CD4-positive, alpha-beta T cell treated with Interleukin-21 for 1 hour (primary cell): ENCODE data around the gene CACNG5.
"Not testable (repeated sequence)": the region's sequence is repeated elsewhere in the genome, so short reads cannot be mapped to it uniquely, and the experiment has no call there.

ENCODE experiments used
- DNase-seq: peaks from one replicate; pipeline ENCODE4 v3.0.0-alpha.2; 2020

Gene CACNG5

DNA sequence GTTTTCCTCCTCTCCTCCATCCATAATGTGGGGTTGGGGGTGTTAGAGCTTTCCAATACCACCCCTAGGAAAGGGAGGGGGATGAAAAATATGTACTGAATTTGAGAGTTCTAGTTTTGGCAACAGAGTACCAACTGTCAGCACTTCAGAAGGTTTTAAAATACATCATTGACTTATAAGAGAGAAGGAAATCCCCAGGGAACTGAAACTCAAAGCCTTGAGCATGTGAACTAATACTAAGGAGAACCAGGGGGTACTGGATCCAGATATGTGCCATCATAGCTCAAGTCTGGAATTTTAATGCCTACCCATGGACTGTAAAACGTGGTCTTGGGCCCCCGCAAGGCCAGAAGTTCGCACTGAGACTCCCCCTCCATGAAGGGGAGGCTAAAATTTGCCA lies 15.8 kb downstream of the CACNG5 start:
- no peak for DNase-seq

GRCh38 chr17:66855204-66855603 lies 20.3 kb downstream of the CACNG5 start:
- peak; percentile 5 for DNase-seq

DNA sequence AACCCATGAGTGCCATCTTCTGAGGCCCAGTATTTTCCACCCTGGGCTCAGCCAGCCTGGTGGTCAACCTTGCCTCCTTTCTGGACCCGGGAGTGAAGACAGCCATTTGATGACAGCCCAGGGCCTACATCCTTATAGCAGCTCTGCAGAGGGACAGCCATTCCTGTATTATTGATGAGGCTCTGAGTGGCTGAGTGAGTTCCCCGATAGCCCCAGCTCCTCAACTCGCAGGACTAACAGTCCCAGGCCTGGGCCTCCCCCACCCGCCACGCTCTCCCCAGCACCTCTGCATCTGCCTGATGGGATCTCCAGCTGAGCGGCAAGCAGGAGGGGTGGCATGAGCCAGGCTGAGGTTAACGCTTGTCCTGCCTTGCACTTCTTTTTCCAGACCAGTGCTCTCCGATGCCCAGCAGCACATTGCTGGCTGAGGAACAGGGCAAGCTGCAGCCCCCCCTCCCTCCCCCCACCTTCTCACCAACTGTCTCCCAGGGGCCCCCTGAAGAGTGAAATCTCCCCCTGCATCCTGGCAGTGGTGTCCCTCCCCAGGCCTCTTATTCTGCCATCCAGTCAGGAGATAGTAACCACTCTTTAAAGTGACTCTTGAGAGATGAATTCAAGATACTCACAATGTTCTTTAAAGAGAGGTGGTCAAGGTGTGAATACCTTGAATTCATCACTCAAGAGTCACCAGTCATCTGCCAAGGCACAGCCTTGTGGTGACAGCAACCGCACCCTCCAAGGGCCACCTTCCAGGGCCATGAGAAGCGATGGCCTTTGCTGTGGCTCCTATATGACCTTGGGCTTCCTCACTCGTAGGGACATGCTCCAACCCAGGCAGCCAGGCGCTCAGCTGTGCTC lies 23.5 kb downstream of the CACNG5 start:
- DNase-seq, result no peak

- no peak for DNase-seq
These were observed 24.4 kb downstream of the CACNG5 start for GRCh38 chr17:66859353-66859752.

- DNase-seq, result no peak
These were observed 25.3 kb downstream of the CACNG5 start for GRCh38 chr17:66860204-66860603.

DNA sequence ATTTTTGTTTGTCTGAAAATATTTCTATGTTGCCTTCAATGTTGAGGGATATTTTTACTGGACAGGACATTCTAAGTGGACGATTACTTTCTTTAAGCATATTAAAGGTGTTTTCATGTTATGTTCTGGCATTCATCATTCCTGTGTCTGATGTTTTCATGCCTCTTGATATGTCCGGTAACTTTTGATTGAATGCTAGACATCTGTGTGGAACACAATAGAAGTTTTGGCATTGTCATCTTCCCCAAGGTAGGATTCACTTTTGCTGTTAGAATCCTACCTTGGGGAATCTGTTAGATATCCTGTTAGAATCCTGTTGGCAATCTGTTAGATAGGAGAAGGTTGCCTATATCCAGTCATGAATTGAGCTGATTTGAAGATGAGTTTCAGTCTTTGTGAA lies 28.9 kb downstream of the CACNG5 start:
- no peak for DNase-seq

DNA sequence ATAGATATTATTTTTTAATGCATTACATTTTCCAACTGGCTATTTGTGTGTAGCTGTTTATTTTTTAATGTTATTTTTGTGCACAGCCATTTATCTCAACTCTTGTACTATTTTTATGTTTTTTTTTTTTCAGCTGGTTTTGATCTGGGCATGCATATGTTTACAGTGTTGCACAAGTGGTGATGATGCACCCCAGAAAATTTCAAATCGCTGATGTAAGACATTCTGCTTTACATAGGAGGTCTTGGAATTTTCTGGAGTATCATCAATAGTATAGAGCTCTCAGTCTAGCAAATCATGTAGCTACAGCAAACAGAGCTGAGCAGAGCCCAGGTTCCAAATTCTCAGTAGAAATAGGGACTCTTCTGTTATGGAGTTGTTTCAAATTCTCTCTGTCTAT lies 30.2 kb downstream of the CACNG5 start:
- DNase-seq, result no peak

DNA sequence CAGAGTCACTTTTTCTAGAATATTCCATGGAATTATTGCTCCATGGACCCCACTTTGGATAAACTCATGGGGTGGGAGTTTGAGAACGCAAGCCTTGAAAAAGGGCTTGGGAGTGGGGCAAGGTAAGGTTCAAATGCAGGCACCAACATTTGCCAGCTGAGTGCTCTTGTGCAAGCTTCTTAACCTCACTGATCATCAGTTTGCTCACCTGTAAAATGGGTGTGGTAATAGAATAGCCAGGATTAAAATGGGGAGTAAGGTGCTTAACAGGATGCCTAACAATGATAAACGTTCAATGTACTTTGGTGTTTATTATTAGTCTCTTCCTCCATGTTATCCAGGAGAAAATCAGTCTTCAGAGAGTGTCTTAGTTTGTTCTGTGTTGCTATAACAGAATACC lies 39.0 kb downstream of the CACNG5 start:
- no peak for DNase-seq

DNA sequence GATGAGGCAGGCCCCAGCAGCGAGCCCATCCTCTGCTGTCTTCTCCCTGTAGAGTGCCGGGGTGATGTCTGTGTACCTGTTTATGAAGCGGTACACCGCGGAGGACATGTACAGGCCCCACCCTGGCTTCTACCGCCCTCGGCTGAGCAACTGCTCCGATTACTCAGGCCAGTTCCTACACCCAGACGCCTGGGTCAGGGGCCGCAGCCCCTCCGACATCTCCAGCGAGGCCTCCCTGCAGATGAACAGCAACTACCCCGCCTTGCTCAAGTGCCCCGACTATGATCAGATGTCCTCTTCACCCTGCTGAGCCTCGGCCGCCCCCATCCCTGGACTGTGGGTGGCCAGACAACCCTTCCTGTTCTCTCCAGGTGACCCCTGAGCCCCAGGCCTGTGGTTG lies 50.0 kb downstream of the CACNG5 start:
- no peak for DNase-seq

GRCh38 chr17:66885417-66885816 lies 50.5 kb downstream of the CACNG5 start:
- DNase-seq, result no peak

- no peak for DNase-seq
These were observed 54.7 kb downstream of the CACNG5 start for GRCh38 chr17:66889480-66890230.

DNA sequence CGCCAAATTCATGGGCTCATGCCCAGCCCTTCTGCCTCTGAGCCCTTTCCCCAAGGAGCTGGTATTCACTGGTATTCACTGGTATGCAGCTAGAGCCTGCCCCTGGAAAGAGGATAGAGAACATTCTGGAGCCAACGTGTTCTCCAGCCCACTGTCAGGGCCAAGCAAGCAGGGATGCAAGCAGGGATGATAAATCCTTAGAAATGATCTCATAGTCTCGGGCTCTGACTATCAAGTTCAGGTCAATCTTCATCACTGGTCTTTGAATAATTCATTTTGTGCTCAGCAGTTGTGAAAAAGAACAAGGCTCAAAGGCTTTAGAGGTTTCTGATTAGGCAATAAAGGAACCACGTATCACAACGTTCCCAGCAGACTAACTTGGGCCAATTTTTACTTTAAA lies 57.3 kb downstream of the CACNG5 start:
- no peak for DNase-seq

GRCh38 chr17:66893382-66893781 lies 58.5 kb downstream of the CACNG5 start:
- no peak for DNase-seq

- DNase-seq, result no peak
These were observed 58.9 kb downstream of the CACNG5 start for GRCh38 chr17:66893863-66894262.

DNA sequence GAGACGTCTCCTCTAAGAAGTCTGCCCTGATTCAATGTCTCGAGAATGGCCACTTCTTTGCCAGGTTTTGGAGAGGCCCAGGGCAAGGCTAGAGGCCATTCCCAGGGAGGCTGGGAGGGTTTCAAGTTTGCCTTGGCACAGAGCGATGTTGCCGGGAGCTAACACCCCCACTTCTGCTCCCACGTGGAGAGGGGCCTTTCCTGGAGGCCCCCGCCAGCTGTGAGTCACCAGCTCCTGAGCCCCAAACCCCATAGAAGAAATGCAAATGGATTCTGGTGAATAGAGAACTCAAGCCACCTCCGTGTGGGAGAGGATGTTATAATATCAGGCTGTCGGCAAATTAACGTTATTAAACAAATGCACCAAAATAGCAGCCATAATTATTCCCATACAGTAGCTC lies 62.2 kb downstream of the CACNG5 start:
- DNase-seq, result no peak

DNA sequence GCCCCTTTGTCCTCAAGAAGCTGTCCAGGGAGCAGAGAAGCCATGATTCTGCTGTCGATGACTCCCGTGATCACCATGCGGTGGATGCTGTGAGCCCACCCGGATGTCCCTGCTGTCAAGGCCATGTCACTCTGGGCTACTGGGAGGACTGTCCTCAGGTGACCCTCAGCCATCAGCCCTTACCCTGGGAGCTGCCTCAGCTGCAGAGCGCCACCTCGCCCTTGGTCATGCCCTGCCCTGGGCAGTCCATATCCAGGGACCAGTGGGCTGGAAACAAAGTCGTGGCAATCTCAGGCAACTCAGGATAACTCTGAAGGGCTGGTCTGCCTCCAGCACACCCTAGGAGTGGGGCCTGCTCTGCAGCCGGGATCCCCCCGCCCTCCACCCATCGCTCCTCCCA lies 63.6 kb downstream of the CACNG5 start:
- DNase-seq, result no peak

DNA sequence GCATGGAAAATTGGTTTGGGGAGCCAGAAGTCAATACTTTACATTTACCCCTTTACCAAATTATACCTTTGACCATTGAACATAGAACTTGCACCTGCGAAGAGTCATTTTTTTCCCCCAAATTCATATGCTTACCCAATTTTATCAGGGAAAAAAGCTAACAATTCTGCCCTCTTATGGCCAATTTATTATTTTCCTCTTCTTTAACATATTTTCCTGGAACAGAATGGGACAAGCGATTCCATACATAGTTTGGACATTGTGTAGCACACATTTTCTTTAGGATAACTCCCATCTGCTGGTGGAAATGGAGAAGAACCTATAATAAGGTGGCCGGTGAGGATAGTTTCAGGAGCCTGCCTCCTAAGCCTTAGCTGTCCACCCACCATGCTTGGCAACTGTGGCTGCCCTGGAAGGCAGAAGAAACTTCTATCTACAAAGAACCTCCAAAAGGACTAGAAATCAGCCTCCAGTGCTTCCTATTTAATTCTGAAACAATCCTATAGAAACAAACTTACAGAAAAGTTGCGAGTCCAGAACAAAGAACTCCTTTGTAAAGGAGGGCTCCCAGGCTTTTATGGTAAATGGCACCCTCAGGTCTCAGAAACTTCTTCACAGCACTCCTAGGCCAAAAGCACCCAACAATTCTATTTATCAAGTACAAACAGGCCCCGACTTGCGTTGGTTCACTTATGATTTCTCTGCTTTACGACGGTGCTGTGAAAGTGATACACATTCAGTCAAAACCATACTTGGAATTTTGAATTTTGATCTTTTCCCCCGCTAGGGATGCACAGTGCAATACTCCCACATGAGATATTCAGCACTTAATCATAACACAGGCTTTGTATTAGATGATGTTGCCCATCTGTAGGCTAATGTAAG lies 65.5 kb downstream of the CACNG5 start:
- DNase-seq, result no peak

- DNase-seq, result not testable (repeated sequence)
These were observed 68.4 kb downstream of the CACNG5 start for GRCh38 chr17:66903296-66903695.

GRCh38 chr17:66903781-66904180 lies 68.9 kb downstream of the CACNG5 start:
- no peak for DNase-seq

DNA sequence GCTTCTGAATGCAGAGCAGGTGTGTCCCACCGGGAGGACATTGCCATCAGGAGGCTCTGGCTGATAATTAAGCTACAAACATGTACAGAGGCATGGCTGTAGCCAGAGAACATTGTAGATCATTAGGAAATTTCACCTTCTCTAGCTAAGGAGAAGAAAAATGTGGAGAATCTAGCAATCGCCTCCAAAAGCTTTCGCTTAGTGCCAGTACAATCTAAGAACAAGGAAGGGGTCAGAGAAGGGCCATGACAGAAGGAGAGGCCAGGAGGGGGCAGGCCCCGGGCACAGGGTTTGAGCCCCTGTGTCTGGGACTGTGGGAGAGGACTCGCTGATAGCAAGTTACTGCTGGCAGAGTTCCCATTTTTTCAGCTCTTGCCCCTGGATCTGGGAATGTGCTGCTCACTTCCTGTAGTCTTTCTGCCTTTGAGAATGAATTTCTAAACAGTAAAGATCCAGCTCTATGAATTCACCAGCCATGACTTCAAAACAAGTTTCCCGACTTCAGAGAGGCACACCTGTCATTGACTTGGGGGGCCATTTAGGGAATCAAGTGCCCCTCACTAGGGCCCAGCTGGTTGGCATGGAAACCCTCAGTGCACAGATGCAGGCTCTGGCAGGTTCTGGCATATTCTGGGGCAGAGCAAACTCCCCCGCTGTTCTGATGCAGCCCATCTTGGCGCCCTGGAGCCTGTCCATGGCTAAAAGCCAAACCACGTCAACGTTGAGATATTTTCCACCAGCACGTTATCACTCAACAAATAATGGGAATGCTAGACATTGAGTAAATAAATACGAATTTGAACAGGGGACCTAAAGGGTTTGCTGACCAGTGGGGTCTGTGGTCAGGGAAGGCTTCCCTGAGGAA lies 70.1 kb downstream of the CACNG5 start:
- no peak for DNase-seq

GRCh38 chr17:66906321-66907278 lies 71.7 kb downstream of the CACNG5 start:
- DNase-seq, result peak; percentile 64
